ENCODE results near the gene EXOSC2. TPM values are rescaled to one million over a fixed set of nuclear protein-coding genes. Genes with fewer than 3 reads are reported as not detected.

The EXOSC2 gene
- total RNA-seq, 2 donors from 2014 or later, result 43.7 to 55.0 TPM

- H3K27ac Mint-ChIP-seq, result no peak overlapping the region
- H3K36me3 Mint-ChIP-seq (ENCODE audit: insufficient read depth in 2 of 2), result peaks cover 0 to 3% of the 10 kb centered on the region in 2 donors
- ATAC-seq (replicated peaks in 1 of 2) (peak; percentile 42), DNase-seq (peak in 1 of 2 donors; percentile 39)
- no peaks in the 10 kb centered on the region for H3K9me3 Mint-ChIP-seq
- peaks cover 27% of the 10 kb centered on the region for H3K4me1 Mint-ChIP-seq (ENCODE audit: low read depth)
- H3K4me3 Mint-ChIP-seq, result peak overlapping the region; percentile 39 to 70
- H3K27me3 Mint-ChIP-seq (ENCODE audit: low read depth), result peaks cover 64% of the 10 kb centered on the region
Observed at GRCh38 chr9:130663258-130663976, 30.2 kb upstream of the EXOSC2 start.

DNA sequence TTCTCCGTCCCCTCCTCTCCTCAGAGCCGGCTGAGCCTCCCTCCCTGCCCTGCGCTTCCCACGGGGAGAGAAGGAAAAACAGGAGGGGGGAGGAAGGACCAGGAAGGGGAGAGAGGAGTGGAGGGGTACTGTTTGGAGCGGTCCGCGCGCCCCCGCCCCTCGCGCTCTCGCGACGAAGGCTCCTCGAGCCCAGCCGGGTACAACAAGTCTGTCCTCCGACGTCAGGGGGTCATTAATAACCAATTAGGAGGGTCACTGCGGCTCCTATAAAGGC lies 29.7 kb upstream of the EXOSC2 start:
- peaks cover 0 to 3% of the 10 kb centered on the region in 2 donors for H3K36me3 Mint-ChIP-seq (ENCODE audit: insufficient read depth in 2 of 2)
- H3K27me3 Mint-ChIP-seq (ENCODE audit: low read depth), result peaks cover 60% of the 10 kb centered on the region
- no peak for ATAC-seq (replicated peaks in 1 of 2)
- H3K9me3 Mint-ChIP-seq, result no peaks in the 10 kb centered on the region
- peak overlapping the region; percentile 39 to 46 for H3K4me3 Mint-ChIP-seq
- DNase-seq, result no peak
- H3K27ac Mint-ChIP-seq, result peak overlapping the region; percentile 82
- H3K4me1 Mint-ChIP-seq (ENCODE audit: low read depth), result peaks cover 27% of the 10 kb centered on the region

- H3K4me3 Mint-ChIP-seq, result peak within 1 kb of the TSS; percentile 46 to 71
- H3K36me3 Mint-ChIP-seq (ENCODE audit: insufficient read depth in 2 of 2), result peaks cover 0 to 3% of the 10 kb centered on the region in 2 donors
- peak; percentile 33 to 38 for ATAC-seq (replicated peaks in 1 of 2)
- peak within 1 kb of the TSS; percentile 82 for H3K27ac Mint-ChIP-seq
- peaks cover 56% of the 10 kb centered on the region for H3K27me3 Mint-ChIP-seq (ENCODE audit: low read depth)
- H3K4me1 Mint-ChIP-seq (ENCODE audit: low read depth), result peaks cover 27% of the 10 kb centered on the region
- DNase-seq, result no peak
- no peaks in the 10 kb centered on the region for H3K9me3 Mint-ChIP-seq
Observed at GRCh38 chr9:130664251-130665028, 29.1 kb upstream of the EXOSC2 start, which contains the start of gene PRDM12. Gene PRDM12, plus strand, starts transcription at chr9:130664594. Its CDS starts 60 bp downstream, at chr9:130664654.

GRCh38 chr9:130665029-130665430 lies 28.6 kb upstream of the EXOSC2 start:
- Mint-ChIP-seq H3K4me3 (peak overlapping the region; percentile 22 to 71), H3K9me3 (no peaks in the 10 kb centered on the region), H3K4me1 (ENCODE audit: low read depth) (peaks cover 22% of the 10 kb centered on the region), H3K27ac (peak overlapping the region; percentile 43), H3K27me3 (ENCODE audit: low read depth) (peaks cover 56% of the 10 kb centered on the region), H3K36me3 (ENCODE audit: insufficient read depth in 2 of 2) (peaks cover 0 to 3% of the 10 kb centered on the region in 2 donors)
- DNase-seq (no peak), ATAC-seq (replicated peaks in 1 of 2) (no peak)

- Mint-ChIP-seq H3K27me3 (ENCODE audit: low read depth) (peaks cover 60% of the 10 kb centered on the region), H3K36me3 (ENCODE audit: insufficient read depth in 2 of 2) (peaks cover 0 to 3% of the 10 kb centered on the region in 2 donors), H3K27ac (peak overlapping the region; percentile 43), H3K4me1 (ENCODE audit: low read depth) (peaks cover 22% of the 10 kb centered on the region), H3K4me3 (peak overlapping the region; percentile 13 to 71), H3K9me3 (no peaks in the 10 kb centered on the region)
- ATAC-seq (replicated peaks in 1 of 2) (no peak), DNase-seq (no peak)
Observed at GRCh38 chr9:130665431-130666392, 27.9 kb upstream of the EXOSC2 start.

DNA sequence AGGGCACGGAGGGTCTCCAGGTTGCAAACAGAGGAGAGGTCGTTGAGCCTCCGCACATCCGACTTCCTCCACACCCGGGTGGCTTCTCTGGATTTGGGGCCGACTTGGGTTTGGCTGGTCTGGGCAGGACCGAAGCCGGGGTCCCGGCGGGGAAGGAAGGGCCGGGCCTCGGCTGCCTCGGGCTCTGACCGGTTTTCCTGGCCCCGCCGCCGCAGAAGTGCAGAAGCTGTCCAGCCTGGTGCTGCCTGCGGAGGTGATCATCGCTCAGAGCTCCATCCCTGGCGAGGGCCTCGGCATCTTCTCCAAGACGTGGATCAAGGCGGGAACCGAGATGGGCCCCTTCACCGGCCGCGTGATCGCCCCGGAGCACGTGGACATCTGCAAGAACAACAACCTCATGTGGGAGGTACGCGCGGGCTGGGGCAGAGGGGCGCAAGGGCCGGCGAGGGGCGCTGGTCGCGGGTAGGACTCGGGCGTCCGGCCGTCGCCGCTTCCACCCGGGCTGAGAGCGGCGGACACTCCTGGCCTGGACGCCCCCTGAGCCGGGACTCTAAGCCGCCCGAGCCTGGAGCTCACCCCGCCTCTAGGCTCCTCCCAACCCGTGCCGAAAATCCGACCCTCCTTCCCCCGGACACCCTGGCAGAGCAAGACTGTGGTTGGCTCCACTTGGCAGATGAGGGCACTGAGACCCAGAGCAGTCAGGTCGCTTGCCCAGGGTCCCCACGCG lies 27.0 kb upstream of the EXOSC2 start:
- ATAC-seq (replicated peaks in 1 of 2), result no peak
- Mint-ChIP-seq H3K9me3 (no peaks in the 10 kb centered on the region), H3K4me3 (peak overlapping the region in 1 of 2 donors; percentile 6), H3K4me1 (ENCODE audit: low read depth) (peaks cover 22% of the 10 kb centered on the region), H3K27ac (no peak overlapping the region), H3K36me3 (ENCODE audit: insufficient read depth in 2 of 2) (peaks cover 0 to 3% of the 10 kb centered on the region in 2 donors), H3K27me3 (ENCODE audit: low read depth) (peaks cover 62% of the 10 kb centered on the region)
- no peak for DNase-seq

DNA sequence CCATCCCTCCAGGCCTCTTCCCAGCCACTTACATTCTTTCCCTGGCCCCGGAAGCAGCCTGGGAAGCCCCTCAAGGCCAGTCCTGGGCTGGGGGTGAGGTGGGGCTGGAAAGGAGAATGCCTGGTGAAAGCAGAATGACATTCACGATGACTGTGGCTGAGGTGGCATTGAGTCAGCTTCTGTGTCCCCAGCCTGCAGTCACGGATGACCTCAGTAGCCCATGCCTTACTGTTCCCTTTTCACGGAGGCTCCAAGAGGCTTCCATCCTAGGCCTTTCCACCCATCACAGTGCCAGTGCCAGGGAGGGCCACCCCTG lies 26.5 kb upstream of the EXOSC2 start:
- H3K27ac Mint-ChIP-seq, result no peak overlapping the region
- no peak overlapping the region for H3K4me3 Mint-ChIP-seq
- H3K36me3 Mint-ChIP-seq (ENCODE audit: insufficient read depth in 2 of 2), result peaks cover 0 to 3% of the 10 kb centered on the region in 2 donors
- ATAC-seq (replicated peaks in 1 of 2), result peak in 1 of 2 donors; percentile 30
- no peaks in the 10 kb centered on the region for H3K9me3 Mint-ChIP-seq
- peaks cover 57% of the 10 kb centered on the region for H3K27me3 Mint-ChIP-seq (ENCODE audit: low read depth)
- peaks cover 17% of the 10 kb centered on the region for H3K4me1 Mint-ChIP-seq (ENCODE audit: low read depth)
- no peak for DNase-seq

- H3K4me3 Mint-ChIP-seq, result no peak overlapping the region
- H3K27me3 Mint-ChIP-seq (ENCODE audit: low read depth), result peaks cover 46% of the 10 kb centered on the region
- H3K27ac Mint-ChIP-seq, result no peak overlapping the region
- H3K9me3 Mint-ChIP-seq, result no peaks in the 10 kb centered on the region
- no peak for DNase-seq
- peaks cover 0 to 3% of the 10 kb centered on the region in 2 donors for H3K36me3 Mint-ChIP-seq (ENCODE audit: insufficient read depth in 2 of 2)
- no peak for ATAC-seq (replicated peaks in 1 of 2)
- peaks cover 6% of the 10 kb centered on the region for H3K4me1 Mint-ChIP-seq (ENCODE audit: low read depth)
Observed at GRCh38 chr9:130668196-130668595, 25.4 kb upstream of the EXOSC2 start.

DNA sequence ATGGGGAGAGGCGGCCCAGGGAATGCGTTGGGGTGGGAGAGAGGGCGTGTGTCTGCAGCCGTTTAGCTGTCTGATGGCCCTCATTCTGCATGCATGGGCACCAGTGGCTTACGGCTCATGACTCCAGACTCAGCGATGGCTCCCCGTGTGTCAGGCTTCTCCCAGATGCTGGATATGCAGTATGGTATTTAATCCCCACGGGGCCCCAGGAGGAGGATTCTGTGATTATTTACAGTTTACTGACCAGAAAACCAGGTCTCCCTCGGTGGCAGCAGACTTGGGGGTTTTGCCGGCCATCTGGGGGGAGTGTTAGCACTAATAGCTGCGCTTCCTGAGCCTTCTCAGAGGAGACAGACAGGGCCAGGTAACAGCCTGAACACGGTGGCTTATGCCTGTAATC lies 24.9 kb upstream of the EXOSC2 start:
- Mint-ChIP-seq H3K36me3 (ENCODE audit: insufficient read depth in 2 of 2) (peaks cover 0 to 3% of the 10 kb centered on the region in 2 donors), H3K4me3 (no peak overlapping the region), H3K4me1 (ENCODE audit: low read depth) (peaks cover 6% of the 10 kb centered on the region), H3K9me3 (no peaks in the 10 kb centered on the region), H3K27ac (no peak overlapping the region), H3K27me3 (ENCODE audit: low read depth) (peaks cover 45% of the 10 kb centered on the region)
- no peak for ATAC-seq (replicated peaks in 1 of 2)
- DNase-seq, result no peak

DNA sequence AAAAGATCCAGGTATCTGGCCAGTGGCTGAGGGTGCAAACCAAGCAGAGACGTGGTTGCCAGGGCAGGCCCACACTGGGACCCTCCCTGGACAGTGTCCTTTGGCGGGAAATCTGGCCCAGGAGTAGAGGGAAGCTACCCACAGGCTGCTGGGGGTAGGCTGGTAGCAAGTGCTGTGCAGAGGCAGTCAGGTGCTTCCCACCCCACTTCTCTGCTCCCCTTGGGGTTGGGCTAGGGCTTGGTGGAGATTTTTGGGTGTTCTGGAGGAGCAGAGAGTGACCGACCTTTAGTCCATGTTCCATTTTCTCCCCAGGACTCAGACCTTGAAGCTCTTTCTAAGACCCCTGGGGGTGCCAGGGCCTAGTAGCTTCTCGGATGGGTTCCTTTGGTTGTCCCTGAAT lies 23.6 kb upstream of the EXOSC2 start:
- Mint-ChIP-seq H3K36me3 (ENCODE audit: insufficient read depth in 2 of 2) (peaks cover 0 to 3% of the 10 kb centered on the region in 2 donors), H3K27me3 (ENCODE audit: low read depth) (peaks cover 40% of the 10 kb centered on the region), H3K4me3 (no peak overlapping the region), H3K9me3 (no peaks in the 10 kb centered on the region), H3K27ac (no peak overlapping the region), H3K4me1 (ENCODE audit: low read depth) (peaks cover 6% of the 10 kb centered on the region)
- no peak for ATAC-seq (replicated peaks in 1 of 2)
- no peak for DNase-seq

- Mint-ChIP-seq H3K27me3 (ENCODE audit: low read depth) (peaks cover 33% of the 10 kb centered on the region), H3K4me1 (ENCODE audit: low read depth) (peaks cover 1% of the 10 kb centered on the region), H3K4me3 (no peak overlapping the region), H3K27ac (no peak overlapping the region), H3K36me3 (ENCODE audit: insufficient read depth in 2 of 2) (no peaks in the 10 kb centered on the region), H3K9me3 (no peaks in the 10 kb centered on the region)
- ATAC-seq (replicated peaks in 1 of 2) (no peak), DNase-seq (no peak)
Observed at GRCh38 chr9:130670644-130671043, 22.9 kb upstream of the EXOSC2 start.

GRCh38 chr9:130672466-130672865 lies 21.1 kb upstream of the EXOSC2 start:
- H3K4me3 Mint-ChIP-seq, result no peak overlapping the region
- H3K36me3 Mint-ChIP-seq (ENCODE audit: insufficient read depth in 2 of 2), result no peaks in the 10 kb centered on the region
- DNase-seq (no peak), ATAC-seq (replicated peaks in 1 of 2) (no peak)
- H3K27ac Mint-ChIP-seq, result no peak overlapping the region
- H3K9me3 Mint-ChIP-seq, result no peaks in the 10 kb centered on the region
- peaks cover 16% of the 10 kb centered on the region for H3K27me3 Mint-ChIP-seq (ENCODE audit: low read depth)
- no peaks in the 10 kb centered on the region for H3K4me1 Mint-ChIP-seq (ENCODE audit: low read depth)

Data from activated T-cell treated with anti-CD3 and anti-CD28 coated beads, Interleukin-2, amount 50 U/mL, for 72 hours (primary cell).